ENCODE results near the gene DSP.

DNA sequence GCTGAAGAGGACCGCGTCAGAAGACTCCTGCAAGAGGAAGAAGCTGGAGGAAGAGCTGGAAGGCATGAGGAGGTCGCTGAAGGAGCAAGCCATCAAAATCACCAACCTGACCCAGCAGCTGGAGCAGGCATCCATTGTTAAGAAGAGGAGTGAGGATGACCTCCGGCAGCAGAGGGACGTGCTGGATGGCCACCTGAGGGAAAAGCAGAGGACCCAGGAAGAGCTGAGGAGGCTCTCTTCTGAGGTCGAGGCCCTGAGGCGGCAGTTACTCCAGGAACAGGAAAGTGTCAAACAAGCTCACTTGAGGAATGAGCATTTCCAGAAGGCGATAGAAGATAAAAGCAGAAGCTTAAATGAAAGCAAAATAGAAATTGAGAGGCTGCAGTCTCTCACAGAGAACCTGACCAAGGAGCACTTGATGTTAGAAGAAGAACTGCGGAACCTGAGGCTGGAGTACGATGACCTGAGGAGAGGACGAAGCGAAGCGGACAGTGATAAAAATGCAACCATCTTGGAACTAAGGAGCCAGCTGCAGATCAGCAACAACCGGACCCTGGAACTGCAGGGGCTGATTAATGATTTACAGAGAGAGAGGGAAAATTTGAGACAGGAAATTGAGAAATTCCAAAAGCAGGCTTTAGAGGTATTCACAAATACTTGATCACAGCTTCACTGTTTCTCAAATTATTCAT lies 39.6 kb downstream of the DSP start:
- no peak for TF ChIP-seq POLR2AphosphoS5 (IDR thresholded peaks at IDR 0.05)
- TF ChIP-seq, protein P1, sequence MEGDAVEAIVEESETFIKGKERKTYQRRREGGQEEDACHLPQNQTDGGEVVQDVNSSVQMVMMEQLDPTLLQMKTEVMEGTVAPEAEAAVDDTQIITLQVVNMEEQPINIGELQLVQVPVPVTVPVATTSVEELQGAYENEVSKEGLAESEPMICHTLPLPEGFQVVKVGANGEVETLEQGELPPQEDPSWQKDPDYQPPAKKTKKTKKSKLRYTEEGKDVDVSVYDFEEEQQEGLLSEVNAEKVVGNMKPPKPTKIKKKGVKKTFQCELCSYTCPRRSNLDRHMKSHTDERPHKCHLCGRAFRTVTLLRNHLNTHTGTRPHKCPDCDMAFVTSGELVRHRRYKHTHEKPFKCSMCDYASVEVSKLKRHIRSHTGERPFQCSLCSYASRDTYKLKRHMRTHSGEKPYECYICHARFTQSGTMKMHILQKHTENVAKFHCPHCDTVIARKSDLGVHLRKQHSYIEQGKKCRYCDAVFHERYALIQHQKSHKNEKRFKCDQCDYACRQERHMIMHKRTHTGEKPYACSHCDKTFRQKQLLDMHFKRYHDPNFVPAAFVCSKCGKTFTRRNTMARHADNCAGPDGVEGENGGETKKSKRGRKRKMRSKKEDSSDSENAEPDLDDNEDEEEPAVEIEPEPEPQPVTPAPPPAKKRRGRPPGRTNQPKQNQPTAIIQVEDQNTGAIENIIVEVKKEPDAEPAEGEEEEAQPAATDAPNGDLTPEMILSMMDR (IDR thresholded peaks at IDR 0.05), result no peak

All from stomach (tissue), 4 donors.